Measurements from ENCODE around the gene TAC1.

TAC1 gene

GRCh38 chr7:97770850-97771249 lies 39.0 kb downstream of the TAC1 start:
- TF ChIP-seq CTCF (IDR thresholded peaks at IDR 0.05): no peak

- no peak for TF ChIP-seq CTCF (IDR thresholded peaks at IDR 0.05)
These were observed 39.7 kb downstream of the TAC1 start for GRCh38 chr7:97771576-97771975.

GRCh38 chr7:97772045-97772901 lies 40.4 kb downstream of the TAC1 start:
- no peak for TF ChIP-seq CTCF (IDR thresholded peaks at IDR 0.05)

Measured in LNCAP (cell line).